ENCODE measurements around the gene OPHN1.
"Not testable (repeated sequence)": the region's sequence is repeated elsewhere in the genome, so short reads cannot be mapped to it uniquely, and the experiment has no call there.

The OPHN1 gene

GRCh38 chrX:68413254-68413653, 20.0 kb downstream of the OPHN1 start:
- DNase-seq = no peak
- Mint-ChIP-seq H3K27ac (no peak overlapping the region), H3K4me1 (no peaks in the 10 kb centered on the region), H3K4me3 (no peak overlapping the region), H3K27me3 (peaks cover 4% of the 10 kb centered on the region), H3K9me3 (no peaks in the 10 kb centered on the region), H3K36me3 (no peaks in the 10 kb centered on the region)
- CTCF ChIA-PET = no interaction called here

- Mint-ChIP-seq H3K27me3 (peaks cover 4% of the 10 kb centered on the region), H3K36me3 (no peaks in the 10 kb centered on the region)
- CTCF ChIA-PET = no interaction called here
Measured at GRCh38 chrX:68411729-68412128, 21.6 kb downstream of the OPHN1 start.

GRCh38 chrX:68409194-68409593, 24.1 kb downstream of the OPHN1 start:
- H3K27ac Mint-ChIP-seq = no peak overlapping the region
- no peaks in the 10 kb centered on the region for H3K4me1 Mint-ChIP-seq
- no peak for DNase-seq
- no peaks in the 10 kb centered on the region for H3K9me3 Mint-ChIP-seq
- no peak overlapping the region for H3K4me3 Mint-ChIP-seq
- CTCF ChIA-PET = no interaction called here
- peaks cover 4% of the 10 kb centered on the region for H3K27me3 Mint-ChIP-seq
- H3K36me3 Mint-ChIP-seq = no peaks in the 10 kb centered on the region

More at GRCh38 chrX:68411729-68412128, 21.6 kb downstream of the OPHN1 start:
- Mint-ChIP-seq H3K27ac (no peak overlapping the region), H3K4me1 (no peaks in the 10 kb centered on the region), H3K9me3 (no peaks in the 10 kb centered on the region), H3K4me3 (no peak overlapping the region)
- no peak for DNase-seq

GRCh38 chrX:68403522-68403921, 29.8 kb downstream of the OPHN1 start:
- no peak for DNase-seq
- Mint-ChIP-seq H3K27ac (no peak overlapping the region), H3K27me3 (peaks cover 5% of the 10 kb centered on the region), H3K36me3 (no peaks in the 10 kb centered on the region), H3K4me3 (no peak overlapping the region), H3K4me1 (no peaks in the 10 kb centered on the region), H3K9me3 (no peaks in the 10 kb centered on the region)
- CTCF ChIA-PET = no interaction called here

- CTCF ChIA-PET = no interaction called here
- Mint-ChIP-seq H3K4me1 (no peaks in the 10 kb centered on the region), H3K36me3 (no peaks in the 10 kb centered on the region), H3K27ac (no peak overlapping the region), H3K27me3 (peaks cover 5% of the 10 kb centered on the region), H3K4me3 (no peak overlapping the region), H3K9me3 (no peaks in the 10 kb centered on the region)
- DNase-seq = no peak
Measured at GRCh38 chrX:68403038-68403437, 30.3 kb downstream of the OPHN1 start.

- no peak overlapping the region for H3K4me3 Mint-ChIP-seq
- no peak overlapping the region for H3K27ac Mint-ChIP-seq
- H3K4me1 Mint-ChIP-seq = no peaks in the 10 kb centered on the region
Measured at GRCh38 chrX:68402094-68402493, 31.2 kb downstream of the OPHN1 start.

GRCh38 chrX:68398291-68398690, 35.0 kb downstream of the OPHN1 start:
- DNase-seq = no peak
- H3K9me3 Mint-ChIP-seq = no peaks in the 10 kb centered on the region
- peaks cover 5% of the 10 kb centered on the region for H3K27me3 Mint-ChIP-seq
- H3K36me3 Mint-ChIP-seq = no peaks in the 10 kb centered on the region
- no peaks in the 10 kb centered on the region for H3K4me1 Mint-ChIP-seq
- CTCF ChIA-PET = no interaction called here
- no peak overlapping the region for H3K27ac Mint-ChIP-seq
- no peak overlapping the region for H3K4me3 Mint-ChIP-seq

More at GRCh38 chrX:68402094-68402493, 31.2 kb downstream of the OPHN1 start:
- Mint-ChIP-seq H3K36me3 (no peaks in the 10 kb centered on the region), H3K9me3 (no peaks in the 10 kb centered on the region), H3K27me3 (peaks cover 5% of the 10 kb centered on the region)
- CTCF ChIA-PET = no interaction called here
- no peak for DNase-seq

GRCh38 chrX:68396953-68397352, 36.3 kb downstream of the OPHN1 start:
- H3K27me3 Mint-ChIP-seq = peaks cover 2% of the 10 kb centered on the region
- CTCF ChIA-PET = no interaction called here
- no peaks in the 10 kb centered on the region for H3K36me3 Mint-ChIP-seq
- no peaks in the 10 kb centered on the region for H3K4me1 Mint-ChIP-seq
- no peak overlapping the region for H3K4me3 Mint-ChIP-seq
- no peaks in the 10 kb centered on the region for H3K9me3 Mint-ChIP-seq
- no peak for DNase-seq
- H3K27ac Mint-ChIP-seq = no peak overlapping the region

- DNase-seq, H3K27ac Mint-ChIP-seq, H3K27me3 Mint-ChIP-seq, H3K36me3 Mint-ChIP-seq, CTCF ChIA-PET, H3K4me1 Mint-ChIP-seq, H3K4me3 Mint-ChIP-seq, H3K9me3 Mint-ChIP-seq: not testable (repeated sequence)
Measured at GRCh38 chrX:68389419-68389960, 43.8 kb downstream of the OPHN1 start.

GRCh38 chrX:68387776-68388175, 45.5 kb downstream of the OPHN1 start:
- Mint-ChIP-seq H3K4me3 (no peak overlapping the region), H3K4me1 (no peaks in the 10 kb centered on the region), H3K9me3 (no peaks in the 10 kb centered on the region), H3K36me3 (no peaks in the 10 kb centered on the region), H3K27me3 (no peaks in the 10 kb centered on the region), H3K27ac (no peak overlapping the region)
- no peak for DNase-seq
- CTCF ChIA-PET = no interaction called here

GRCh38 chrX:68383540-68383939, 49.8 kb downstream of the OPHN1 start:
- H3K27ac Mint-ChIP-seq = no peak overlapping the region
- no peaks in the 10 kb centered on the region for H3K27me3 Mint-ChIP-seq
- no peak overlapping the region for H3K4me3 Mint-ChIP-seq
- H3K9me3 Mint-ChIP-seq = no peaks in the 10 kb centered on the region
- no peaks in the 10 kb centered on the region for H3K4me1 Mint-ChIP-seq
- CTCF ChIA-PET = no interaction called here
- no peaks in the 10 kb centered on the region for H3K36me3 Mint-ChIP-seq
- DNase-seq = no peak

GRCh38 chrX:68377579-68377978, 55.7 kb downstream of the OPHN1 start:
- H3K4me1 Mint-ChIP-seq, H3K9me3 Mint-ChIP-seq, DNase-seq, CTCF ChIA-PET, H3K27ac Mint-ChIP-seq, H3K4me3 Mint-ChIP-seq, H3K36me3 Mint-ChIP-seq, H3K27me3 Mint-ChIP-seq: not testable (repeated sequence)

- Mint-ChIP-seq H3K36me3 (no peaks in the 10 kb centered on the region), H3K4me3 (no peak overlapping the region), H3K27me3 (no peaks in the 10 kb centered on the region), H3K27ac (no peak overlapping the region), H3K4me1 (no peaks in the 10 kb centered on the region), H3K9me3 (no peaks in the 10 kb centered on the region)
- CTCF ChIA-PET = no interaction called here
- DNase-seq = no peak
Measured at GRCh38 chrX:68376373-68376772, 56.9 kb downstream of the OPHN1 start.

- CTCF ChIA-PET = no interaction called here
- no peak overlapping the region for H3K4me3 Mint-ChIP-seq
- H3K36me3 Mint-ChIP-seq = no peaks in the 10 kb centered on the region
- no peaks in the 10 kb centered on the region for H3K4me1 Mint-ChIP-seq
- no peaks in the 10 kb centered on the region for H3K27me3 Mint-ChIP-seq
- H3K27ac Mint-ChIP-seq = no peak overlapping the region
- H3K9me3 Mint-ChIP-seq = no peaks in the 10 kb centered on the region
- DNase-seq = no peak
Measured at GRCh38 chrX:68375803-68376202, 57.5 kb downstream of the OPHN1 start.

- no peaks in the 10 kb centered on the region for H3K27me3 Mint-ChIP-seq
- DNase-seq = no peak
- no peaks in the 10 kb centered on the region for H3K9me3 Mint-ChIP-seq
- H3K4me1 Mint-ChIP-seq = no peaks in the 10 kb centered on the region
- no peak overlapping the region for H3K4me3 Mint-ChIP-seq
- no peak overlapping the region for H3K27ac Mint-ChIP-seq
- H3K36me3 Mint-ChIP-seq = no peaks in the 10 kb centered on the region
- CTCF ChIA-PET = no interaction called here
Measured at GRCh38 chrX:68372665-68373064, 60.6 kb downstream of the OPHN1 start.

GRCh38 chrX:68369559-68369958, 63.7 kb downstream of the OPHN1 start:
- CTCF ChIA-PET = no interaction called here
- no peak for DNase-seq
- no peaks in the 10 kb centered on the region for H3K27me3 Mint-ChIP-seq
- H3K36me3 Mint-ChIP-seq = no peaks in the 10 kb centered on the region
- H3K4me1 Mint-ChIP-seq = no peaks in the 10 kb centered on the region
- no peaks in the 10 kb centered on the region for H3K9me3 Mint-ChIP-seq
- H3K4me3 Mint-ChIP-seq = no peak overlapping the region
- no peak overlapping the region for H3K27ac Mint-ChIP-seq
